Smooth muscle cell (in vitro differentiated cells): ENCODE data around the gene PDE8A. TPM values are rescaled to one million over a fixed set of nuclear protein-coding genes. Genes with fewer than 3 reads are reported as not detected.

Source experiments
- DNase-seq: peaks from one replicate; lab custom pipeline; 2025; ENCODE audit not compliant: unreplicated experiment; lab: John Stamatoyannopoulos, UW
- H2AFZ ChIP-seq: fragments of 200-600 bp; sonication (generic); 2 replicates; pipeline ENCODE4 v1.6.0; 2016; ENCODE audit warnings: antibody characterized with exemption, low read depth, mild to moderate bottlenecking
- H3F3A ChIP-seq: fragments of 200-600 bp; sonication (generic); 2 replicates; pipeline ENCODE4 v1.6.0; 2017; ENCODE audit warnings: antibody characterized with exemption, low read depth
- H3K27ac ChIP-seq: fragments of 200-600 bp; sonication (generic); 2 replicates; pipeline ENCODE4 v1.5.1; 2016; ENCODE audit warnings: low read depth, mild to moderate bottlenecking
- H3K27me3 ChIP-seq: fragments of 200-600 bp; sonication (generic); 2 replicates; pipeline ENCODE4 v1.6.1; 2016; ENCODE audit warnings: low read depth, mild to moderate bottlenecking
- H3K36me3 ChIP-seq: fragments of 200-600 bp; sonication (generic); 2 replicates; pipeline ENCODE4 v1.5.1; 2016; ENCODE audit warnings: low read depth
- H3K4me1 ChIP-seq: fragments of 200-600 bp; sonication (generic); 2 replicates; pipeline ENCODE4 v1.5.1; 2016; ENCODE audit warnings: low read depth
- H3K4me2 ChIP-seq: fragments of 200-600 bp; sonication (generic); 2 replicates; pipeline ENCODE4 v1.6.0; 2016; ENCODE audit warnings: mild to moderate bottlenecking
- H3K4me3 ChIP-seq: fragments of 200-600 bp; sonication (generic); 2 replicates; pipeline ENCODE4 v1.5.1; 2016; ENCODE audit warnings: mild to moderate bottlenecking
- H3K79me2 ChIP-seq: fragments of 200-600 bp; sonication (generic); 2 replicates; pipeline ENCODE4 v1.6.0; 2016; ENCODE audit warnings: low read depth, mild to moderate bottlenecking
- H3K9ac ChIP-seq: fragments of 200-600 bp; sonication (generic); 2 replicates; pipeline ENCODE4 v1.6.0; 2016; ENCODE audit warnings: low read depth
- H3K9me3 ChIP-seq: fragments of 200-600 bp; sonication (generic); replicated peaks from 2 replicates; pipeline ENCODE4 v1.5.1; 2016; ENCODE audit warnings: low read depth
- H4K20me1 ChIP-seq: fragments of 200-600 bp; sonication (generic); 2 replicates; pipeline ENCODE4 v1.6.0; 2016; ENCODE audit warnings: low read depth
- WGBS: methylation state at CpG from one replicate; pipeline ENCODE4 v1.1.7; 2016; ENCODE audit warnings: low lambda C conversion rate; 5-methylcytosine and 5-hydroxymethylcytosine counted together
- polyA plus RNA-seq: library from polyadenylated mRNA; unstranded; fragments of >200 nt; fragmentation: Nextera tagmentation; extraction: Ambion mirVana; gene quantifications from 2 replicates; pipeline ENCODE4 v1.2.1, GENCODE V29; 2016
- total RNA-seq: library from RNA; depleted of rRNA; stranded (reverse); fragments of >200 nt; gene quantifications from 2 replicates; pipeline ENCODE4 v1.2.3, GENCODE V29; 2014
- TF ChIP-seq, protein P1 (sequence below): fragments of 200-600 bp; sonication (generic); IDR thresholded peaks from 2 replicates; pipeline ENCODE4 v1.5.1; 2017; ENCODE audit warnings: borderline replicate concordance, mild to moderate bottlenecking, antibody characterized with exemption; ENCODE audit not compliant: insufficient read depth, poor library complexity, severe bottlenecking

PDE8A gene
- total and polyA plus RNA-seq, 2 experiments from 2014 or later: 5.5 to 19.8 TPM

DNA sequence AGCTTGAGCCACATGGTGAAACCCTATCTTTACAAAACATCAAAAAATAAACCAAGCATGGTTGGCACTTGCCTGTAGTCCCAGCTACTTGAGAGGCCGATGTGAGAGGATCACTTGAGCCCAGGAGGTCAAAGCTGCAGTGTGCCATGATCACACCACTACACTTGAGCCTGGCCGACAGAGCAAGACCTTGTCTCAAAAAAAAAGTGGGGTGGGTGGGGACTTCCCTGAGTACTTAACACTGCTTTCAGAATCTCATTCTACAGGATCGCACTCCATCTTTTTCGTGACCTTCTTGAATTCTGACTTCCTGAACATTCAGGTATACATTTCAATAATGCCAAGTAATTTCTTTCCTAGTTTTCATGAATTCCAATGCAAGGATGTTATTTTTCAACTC is 91.3 kb downstream of the PDE8A start:
- Histone ChIP-seq H3K4me2 (no peak overlapping the region), H4K20me1 (no peaks in the 10 kb centered on the region), H3K27ac (no peak overlapping the region), H3K36me3 (no peaks in the 10 kb centered on the region), H3K79me2 (no peaks in the 10 kb centered on the region), H2AFZ (no peak overlapping the region), H3K27me3 (no peaks in the 10 kb centered on the region), H3K4me3 (no peak overlapping the region), H3F3A (no peaks in the 10 kb centered on the region), H3K9ac (no peak overlapping the region), H3K9me3 (no peaks in the 10 kb centered on the region), H3K4me1 (no peaks in the 10 kb centered on the region)
- 97% methylated on average over 4 of the region's 4 CpGs for WGBS
- no peak for DNase-seq
- TF ChIP-seq, protein P1, sequence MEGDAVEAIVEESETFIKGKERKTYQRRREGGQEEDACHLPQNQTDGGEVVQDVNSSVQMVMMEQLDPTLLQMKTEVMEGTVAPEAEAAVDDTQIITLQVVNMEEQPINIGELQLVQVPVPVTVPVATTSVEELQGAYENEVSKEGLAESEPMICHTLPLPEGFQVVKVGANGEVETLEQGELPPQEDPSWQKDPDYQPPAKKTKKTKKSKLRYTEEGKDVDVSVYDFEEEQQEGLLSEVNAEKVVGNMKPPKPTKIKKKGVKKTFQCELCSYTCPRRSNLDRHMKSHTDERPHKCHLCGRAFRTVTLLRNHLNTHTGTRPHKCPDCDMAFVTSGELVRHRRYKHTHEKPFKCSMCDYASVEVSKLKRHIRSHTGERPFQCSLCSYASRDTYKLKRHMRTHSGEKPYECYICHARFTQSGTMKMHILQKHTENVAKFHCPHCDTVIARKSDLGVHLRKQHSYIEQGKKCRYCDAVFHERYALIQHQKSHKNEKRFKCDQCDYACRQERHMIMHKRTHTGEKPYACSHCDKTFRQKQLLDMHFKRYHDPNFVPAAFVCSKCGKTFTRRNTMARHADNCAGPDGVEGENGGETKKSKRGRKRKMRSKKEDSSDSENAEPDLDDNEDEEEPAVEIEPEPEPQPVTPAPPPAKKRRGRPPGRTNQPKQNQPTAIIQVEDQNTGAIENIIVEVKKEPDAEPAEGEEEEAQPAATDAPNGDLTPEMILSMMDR: no peak

DNA sequence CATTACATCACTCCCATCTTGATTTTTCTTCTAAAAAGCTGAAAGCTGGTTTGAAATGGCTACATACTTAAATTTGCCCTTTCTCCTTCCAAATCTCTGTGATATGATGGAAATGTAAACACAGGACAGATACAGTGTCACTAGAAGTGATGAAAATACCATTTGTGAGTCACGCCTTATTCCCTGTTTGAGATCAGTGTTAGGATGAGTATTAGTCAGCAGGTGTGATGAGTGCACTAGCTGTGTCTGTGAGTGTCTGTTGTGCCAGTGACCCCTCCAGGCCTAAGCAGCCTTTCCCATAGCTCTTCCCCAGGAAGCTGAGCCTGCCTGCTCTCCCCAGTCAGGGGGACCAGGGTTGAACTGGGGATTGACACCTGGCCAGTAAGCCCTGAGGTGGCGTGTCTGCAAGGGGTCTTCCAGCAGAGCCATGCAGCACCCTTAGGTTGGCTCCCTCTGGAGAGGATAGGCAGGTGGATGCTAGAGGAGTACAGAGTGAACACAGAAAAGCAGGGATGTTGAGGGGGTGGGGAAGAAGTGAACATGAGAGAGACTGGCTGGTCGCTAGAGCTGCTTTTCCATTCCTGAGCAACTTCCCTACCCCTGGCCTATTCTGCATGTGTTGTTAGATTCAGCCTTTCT is 92.0 kb downstream of the PDE8A start:
- H4K20me1 ChIP-seq: no peaks in the 10 kb centered on the region
- no peak overlapping the region for H3K4me2 ChIP-seq
- no peak overlapping the region for H3K27ac ChIP-seq
- H3K4me1 ChIP-seq: no peaks in the 10 kb centered on the region
- TF ChIP-seq, protein P1: no peak
- DNase-seq: no peak
- no peaks in the 10 kb centered on the region for H3K27me3 ChIP-seq
- H3F3A ChIP-seq: no peaks in the 10 kb centered on the region
- no peak overlapping the region for H3K9ac ChIP-seq
- H2AFZ ChIP-seq: no peak overlapping the region
- WGBS: 95% methylated on average over 3 of the region's 3 CpGs
- H3K79me2 ChIP-seq: no peaks in the 10 kb centered on the region
- no peak overlapping the region for H3K4me3 ChIP-seq
- H3K36me3 ChIP-seq: no peaks in the 10 kb centered on the region
- no peaks in the 10 kb centered on the region for H3K9me3 ChIP-seq

DNA sequence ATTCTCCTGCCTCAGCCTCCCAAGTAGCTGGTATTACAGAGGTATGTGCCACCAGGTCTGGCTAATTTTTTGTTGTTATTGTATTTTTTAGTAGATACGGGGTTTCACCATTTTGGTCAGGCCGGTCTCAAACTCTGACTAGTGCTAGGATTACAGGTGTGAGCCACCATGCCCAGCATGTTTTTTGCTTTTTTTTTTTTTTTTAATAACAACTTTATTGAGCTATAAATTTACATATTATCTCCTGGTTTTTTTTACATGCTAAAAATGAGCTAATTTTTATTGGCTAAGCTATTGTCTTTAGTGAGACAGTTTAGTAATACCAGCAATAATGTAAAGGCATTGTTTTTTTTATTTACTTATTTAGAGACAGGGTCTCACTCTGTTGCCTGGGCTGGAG is 105.2 kb downstream of the PDE8A start:
- WGBS: 98% methylated on average over 2 of the region's 2 CpGs
- DNase-seq: no peak
- no peaks in the 10 kb centered on the region for H3K79me2 ChIP-seq

More for the DNA sequence above, 105.2 kb downstream of the PDE8A start:
- Histone ChIP-seq H3K4me1 (no peaks in the 10 kb centered on the region), H3K4me3 (no peak overlapping the region), H3F3A (no peaks in the 10 kb centered on the region), H4K20me1 (no peaks in the 10 kb centered on the region), H3K9ac (no peak overlapping the region), H3K27ac (no peak overlapping the region), H3K27me3 (no peaks in the 10 kb centered on the region), H3K9me3 (no peaks in the 10 kb centered on the region), H2AFZ (no peak overlapping the region), H3K36me3 (no peaks in the 10 kb centered on the region), H3K4me2 (no peak overlapping the region)
- TF ChIP-seq, protein P1: no peak
